Natural killer cell (primary cell): ENCODE results near the gene CYP26B1. TPM values are rescaled to one million over a fixed set of nuclear protein-coding genes. Genes with fewer than 3 reads are reported as not detected.

Experiments
- ATAC-seq, 3 donors: fragments of 150-1000 bp in 2 of 3; fragments of 200-7000 bp in 1 of 3; cut with Tn5 transposase; 1 replicate in 1 of 3; 2 replicates in 2 of 3; pipeline ENCODE4 v1.10.0; 2021; ENCODE audit warnings: mild to moderate bottlenecking in 2 of 3, moderate library complexity in 2 of 3
- DNase-seq, 2 donors: peaks; one replicate each; pipeline versions ENCODE4 v3.0.0 to v3.0.0-alpha.2; 2013 to 2021; ENCODE audit warnings: mixed read lengths in 1 of 2
- H3K27ac ChIP-seq: one replicate; pipeline ENCODE4 v1.5.1; 2013; ENCODE audit warnings: mild to moderate bottlenecking, low read length
- H3K27me3 ChIP-seq: one replicate; pipeline ENCODE4 v1.6.1; 2013; ENCODE audit warnings: low read length; ENCODE audit not compliant: control insufficient read depth, insufficient read depth
- H3K36me3 ChIP-seq: one replicate; pipeline ENCODE4 v1.6.1; 2013; ENCODE audit warnings: low read length; ENCODE audit not compliant: control insufficient read depth, insufficient read depth
- H3K4me1 ChIP-seq: one replicate; pipeline ENCODE4 v1.6.1; 2013; ENCODE audit warnings: low read length; ENCODE audit not compliant: control insufficient read depth, insufficient read depth
- H3K4me3 ChIP-seq: one replicate; pipeline ENCODE4 v1.5.1; 2013; ENCODE audit warnings: low read length
- H3K9me3 ChIP-seq: one replicate; pipeline ENCODE4 v1.6.1; 2013; ENCODE audit warnings: low read length; ENCODE audit not compliant: control insufficient read depth, insufficient read depth
- H3K27ac Mint-ChIP-seq, 2 donors: one replicate each; pipeline ENCODE4 v1.8.0; 2022; ENCODE audit warnings: mild to moderate bottlenecking in 2 of 2, mixed read lengths in 2 of 2, moderate library complexity in 1 of 2
- H3K27me3 Mint-ChIP-seq, 2 donors: one replicate each; pipeline ENCODE4 v1.8.0; 2022; ENCODE audit warnings: low read depth in 2 of 2, mixed read lengths in 2 of 2
- H3K36me3 Mint-ChIP-seq: one replicate; pipeline ENCODE4 v1.8.0; 2022; ENCODE audit warnings: mixed read lengths
- H3K4me1 Mint-ChIP-seq, 2 donors: one replicate each; pipeline ENCODE4 v1.8.0; 2022; ENCODE audit warnings: mixed read lengths in 2 of 2
- H3K4me3 Mint-ChIP-seq: one replicate; pipeline ENCODE4 v1.8.0; 2022; ENCODE audit warnings: mild to moderate bottlenecking, moderate library complexity, mixed read lengths
- H3K9me3 Mint-ChIP-seq, 2 donors: one replicate each; pipeline ENCODE4 v1.8.0; 2022; ENCODE audit warnings: mixed read lengths in 2 of 2
- CTCF ChIP-seq: fragments of 200-600 bp; IDR thresholded peaks from one replicate; pipeline ENCODE4 v1.8.0; 2022; ENCODE audit warnings: antibody characterized with exemption
- WGBS: methylation state at CpG from one replicate; pipeline ENCODE4 v1.1.7; 2013; ENCODE audit warnings: missing lambda C conversion rate; ENCODE audit not compliant: insufficient coverage; 5-methylcytosine and 5-hydroxymethylcytosine counted together
- intact Hi-C: fragments of 100-400 bp; cut with micrococcal nuclease; formaldehyde crosslinking; loops from one replicate; pipeline ENCODE4 v1.14.2; 2022
- total RNA-seq, 4 donors: library from RNA; stranded (reverse); fragments of 120-200 nt in 1 of 4; gene quantifications; one replicate each; pipeline versions ENCODE4 v1.2.3 to v1.2.4, GENCODE V29; 2013 to 2022

The CYP26B1 gene
- total RNA-seq, 3 donors from 2014 or later (not counting 1 experiment from before 2014, with no cell fraction given): not detected

DNA sequence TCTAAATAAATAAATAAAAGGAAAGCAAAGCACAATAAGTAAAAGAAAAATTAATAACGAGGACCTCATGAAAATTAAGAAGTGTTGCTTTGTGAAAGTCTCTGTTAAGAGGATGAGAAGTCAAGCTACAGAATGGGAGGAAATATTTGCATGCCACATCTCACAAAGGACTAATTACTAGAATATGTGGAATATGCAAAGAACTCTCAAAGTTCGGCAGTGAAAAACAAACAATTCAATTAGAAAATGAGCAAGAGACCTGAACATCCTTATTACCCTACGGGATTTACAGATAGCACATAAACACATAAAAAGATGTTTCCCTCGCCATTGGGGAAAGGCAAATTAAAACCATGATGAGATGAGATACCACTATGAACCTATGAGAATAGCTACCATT, 23.3 kb downstream of the CYP26B1 start:
- Mint-ChIP-seq H3K4me3 (no peak overlapping the region), H3K9me3 (peaks cover 0 to 2% of the 10 kb centered on the region in 2 donors), H3K27ac (no peak overlapping the region), H3K27me3 (peaks cover 5 to 25% of the 10 kb centered on the region in 2 donors), H3K4me1 (no peaks in the 10 kb centered on the region), H3K36me3 (peaks cover 9% of the 10 kb centered on the region)
- H3K27ac ChIP-seq: no peak overlapping the region
- DNase-seq: no peak
- no peaks in the 10 kb centered on the region for H3K36me3 ChIP-seq
- H3K4me1 ChIP-seq: no peaks in the 10 kb centered on the region
- WGBS: 89% methylated on average over 3 of the region's 4 CpGs
- no peak for ATAC-seq
- no peak overlapping the region for H3K4me3 ChIP-seq
- H3K9me3 ChIP-seq: peaks cover 3% of the 10 kb centered on the region
- intact Hi-C loops: no loop called here
- no peak for TF ChIP-seq CTCF
- H3K27me3 ChIP-seq: no peaks in the 10 kb centered on the region

GRCh38 chr2:72121153-72121552, 26.5 kb downstream of the CYP26B1 start:
- no peak overlapping the region for H3K4me3 Mint-ChIP-seq
- no peak overlapping the region for H3K27ac Mint-ChIP-seq
- peaks cover 0 to 2% of the 10 kb centered on the region in 2 donors for H3K9me3 Mint-ChIP-seq
- Histone ChIP-seq H3K4me1 (no peaks in the 10 kb centered on the region), H3K4me3 (no peak overlapping the region), H3K27me3 (no peaks in the 10 kb centered on the region), H3K27ac (no peak overlapping the region), H3K9me3 (peaks cover 3% of the 10 kb centered on the region), H3K36me3 (no peaks in the 10 kb centered on the region)
- intact Hi-C loops: no loop called here
- no peak for ATAC-seq
- no peak for DNase-seq
- WGBS: 69% methylated on average over 3 of the region's 4 CpGs
- TF ChIP-seq CTCF: no peak
- no peaks in the 10 kb centered on the region for H3K4me1 Mint-ChIP-seq
- H3K27me3 Mint-ChIP-seq: peaks cover 5 to 25% of the 10 kb centered on the region in 2 donors
- peaks cover 9% of the 10 kb centered on the region for H3K36me3 Mint-ChIP-seq

DNA sequence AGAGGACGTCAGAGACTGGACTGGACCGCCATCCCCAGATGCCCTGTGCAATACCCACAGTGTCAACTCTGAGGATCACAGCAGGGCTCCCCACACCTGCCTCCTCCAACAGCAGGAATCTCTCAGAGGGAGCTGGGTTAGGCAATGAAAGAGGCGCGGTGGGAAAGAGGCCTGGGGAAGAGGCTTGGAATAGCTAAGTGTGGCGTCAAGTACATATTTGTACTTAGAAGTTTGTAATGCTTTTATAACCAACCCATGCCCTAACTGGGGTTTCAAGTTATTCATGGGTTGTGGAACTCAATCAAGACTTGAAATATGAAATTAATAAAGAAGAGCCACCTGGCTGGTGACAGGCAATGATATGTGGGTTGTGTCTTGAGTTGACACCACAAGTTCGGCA, 28.7 kb downstream of the CYP26B1 start:
- ATAC-seq: no peak
- intact Hi-C loops: no loop called here
- no peak for TF ChIP-seq CTCF

DNA sequence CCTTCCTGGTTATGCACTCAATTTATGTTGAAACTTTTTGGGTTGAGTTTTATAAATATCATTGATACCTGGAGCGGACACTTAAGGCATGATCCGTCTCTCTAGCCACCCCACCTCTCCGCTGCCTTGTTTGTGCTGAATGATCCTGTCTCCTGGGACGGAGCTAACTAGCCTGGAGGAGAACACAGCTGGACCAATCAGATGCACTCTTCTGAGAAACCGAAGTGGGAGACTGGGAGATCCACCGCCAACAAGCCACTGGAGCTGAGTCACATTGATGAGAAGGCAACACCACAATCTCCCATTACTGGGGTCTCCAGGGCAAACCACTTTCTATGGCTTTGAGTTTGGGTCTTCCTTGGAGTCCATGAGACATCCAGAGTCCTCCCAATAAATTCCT, 29.3 kb downstream of the CYP26B1 start:
- Mint-ChIP-seq H3K4me3 (no peak overlapping the region), H3K36me3 (peaks cover 9% of the 10 kb centered on the region), H3K27ac (no peak overlapping the region), H3K9me3 (peaks cover 0 to 2% of the 10 kb centered on the region in 2 donors), H3K4me1 (no peaks in the 10 kb centered on the region), H3K27me3 (peaks cover 5 to 25% of the 10 kb centered on the region in 2 donors)
- Histone ChIP-seq H3K4me1 (no peaks in the 10 kb centered on the region), H3K27ac (no peak overlapping the region), H3K36me3 (no peaks in the 10 kb centered on the region), H3K27me3 (no peaks in the 10 kb centered on the region), H3K9me3 (peaks cover 3% of the 10 kb centered on the region), H3K4me3 (no peak overlapping the region)
- ATAC-seq (no peak), DNase-seq (no peak)
- intact Hi-C loops: no loop called here
- no peak for TF ChIP-seq CTCF
- WGBS: 87% methylated on average over 6 of the region's 6 CpGs

More for the DNA sequence above, 28.7 kb downstream of the CYP26B1 start:
- 95% methylated on average over 5 of the region's 6 CpGs for WGBS
- Histone ChIP-seq H3K9me3 (peaks cover 3% of the 10 kb centered on the region), H3K27me3 (no peaks in the 10 kb centered on the region), H3K27ac (no peak overlapping the region), H3K4me3 (no peak overlapping the region), H3K36me3 (no peaks in the 10 kb centered on the region), H3K4me1 (no peaks in the 10 kb centered on the region)
- Mint-ChIP-seq H3K27ac (no peak overlapping the region), H3K4me3 (no peak overlapping the region), H3K27me3 (peaks cover 5 to 25% of the 10 kb centered on the region in 2 donors), H3K36me3 (peaks cover 9% of the 10 kb centered on the region), H3K4me1 (no peaks in the 10 kb centered on the region), H3K9me3 (peaks cover 0 to 2% of the 10 kb centered on the region in 2 donors)
- no peak for DNase-seq
